NCI-H1105 treated with DMSO at 0.1 percent for 48 hours (cell line): ENCODE results near the gene DNASE1L2.
"Not testable (repeated sequence)": the region's sequence is repeated elsewhere in the genome, so short reads cannot be mapped to it uniquely, and the experiment has no call there.

Experiments used
- DNase-seq: peaks from one replicate; lab custom pipeline; 2025; lab: John Stamatoyannopoulos, UW

The DNASE1L2 gene

DNA sequence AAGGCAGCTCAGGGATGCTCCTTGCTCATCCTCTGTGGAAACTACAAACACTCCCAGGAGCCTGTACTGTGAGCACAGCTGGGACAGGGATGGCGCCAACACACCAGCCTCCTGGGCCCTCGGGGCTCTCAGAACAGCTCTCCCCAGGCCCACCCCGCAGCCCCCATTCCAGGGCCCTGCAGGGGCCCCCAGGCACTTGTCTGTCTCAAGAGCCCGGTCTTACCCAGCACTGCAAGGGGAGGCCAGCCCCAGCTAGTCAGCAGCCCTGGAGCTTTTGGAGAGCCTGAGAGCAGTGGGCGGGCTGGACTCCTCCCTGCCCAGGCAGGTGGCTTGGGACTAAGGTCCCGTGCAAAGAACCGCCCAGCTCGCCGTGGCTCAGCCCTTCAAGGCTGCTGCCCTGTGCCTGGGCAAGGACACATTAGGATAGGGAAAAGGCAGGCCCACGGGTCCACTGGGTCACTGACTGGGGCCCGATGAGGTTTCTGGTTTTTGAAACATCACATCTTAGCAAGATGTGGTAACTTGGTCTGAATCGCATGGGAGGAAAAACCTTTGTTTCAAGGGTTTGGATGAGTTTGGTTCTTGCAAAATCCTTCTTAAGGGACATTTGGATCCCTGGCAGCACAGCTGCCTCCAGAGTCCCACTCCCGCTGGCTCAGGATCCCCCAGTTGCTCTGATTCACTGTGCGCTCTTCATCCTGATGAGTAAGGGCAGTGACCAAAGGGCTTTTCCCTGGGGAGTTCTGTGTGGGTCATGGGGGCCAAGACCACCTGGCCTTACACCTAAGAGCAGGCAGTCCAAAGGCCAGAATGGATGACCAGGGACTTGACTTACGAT, 2.8 kb downstream of the DNASE1L2 start:
- no peak for DNase-seq

DNA sequence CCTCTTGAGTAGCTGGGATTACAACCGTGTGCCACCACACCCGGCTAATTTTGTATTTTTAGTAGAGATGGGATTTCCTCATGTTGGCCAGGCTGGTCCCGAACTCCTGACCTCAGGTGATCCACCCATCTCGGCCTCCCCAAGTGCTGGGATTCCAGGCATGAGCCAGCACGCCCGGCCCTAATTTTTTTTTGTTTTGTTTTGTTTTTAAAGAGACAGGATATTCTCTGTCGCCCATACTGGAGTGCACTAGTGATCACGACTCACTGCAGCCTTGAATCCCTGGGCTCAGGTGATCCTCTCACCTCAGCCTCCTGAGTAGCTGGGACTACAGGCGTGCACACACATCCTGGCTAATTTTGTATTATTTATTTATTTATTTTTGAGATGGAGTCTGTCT, 4.1 kb downstream of the DNASE1L2 start:
- not testable (repeated sequence) for DNase-seq

DNA sequence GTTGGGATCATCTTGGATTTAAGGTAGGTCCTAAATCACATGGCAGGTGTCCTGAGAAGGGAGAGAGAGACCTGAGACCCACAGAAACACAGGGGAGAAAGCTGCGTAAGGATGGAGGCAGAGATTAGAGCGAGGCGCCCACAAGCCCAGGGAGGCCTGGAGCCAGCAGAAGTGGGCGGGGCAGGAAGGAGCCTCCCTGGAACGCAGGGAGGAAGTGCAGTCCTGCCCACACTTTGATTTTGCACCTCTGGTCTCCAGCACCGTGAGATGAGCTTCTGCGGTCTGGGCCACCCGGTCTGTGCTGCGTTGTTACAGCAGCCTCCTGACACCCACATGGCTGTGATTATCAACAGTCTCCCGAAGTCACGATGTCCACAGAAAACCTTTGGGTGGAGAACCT, 6.4 kb downstream of the DNASE1L2 start:
- DNase-seq: no peak

DNA sequence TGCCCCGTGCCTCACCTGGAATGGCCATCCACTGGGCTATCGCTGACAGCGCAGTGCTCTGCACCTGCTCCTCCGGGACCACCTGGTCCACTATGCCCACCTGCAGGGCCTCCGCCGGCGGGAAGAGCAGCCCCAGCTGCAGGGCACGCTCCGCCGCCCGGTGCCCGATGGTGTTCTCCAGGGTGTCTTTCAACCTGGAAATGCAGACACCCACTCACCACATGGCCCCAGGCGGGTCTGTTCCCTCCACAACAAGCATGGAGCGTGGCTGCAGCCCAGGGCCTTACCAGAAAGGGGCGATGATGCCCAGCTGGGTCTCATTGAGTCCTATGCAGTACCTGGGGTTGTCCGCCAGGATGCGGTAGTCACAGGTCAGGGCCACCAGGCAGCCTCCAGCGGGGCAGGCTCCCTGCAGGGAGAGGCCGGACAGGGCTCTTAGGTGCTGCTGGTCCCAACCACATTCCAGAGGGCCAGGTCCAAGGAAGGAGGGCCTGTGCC, 6.8 kb downstream of the DNASE1L2 start:
- no peak for DNase-seq

DNA sequence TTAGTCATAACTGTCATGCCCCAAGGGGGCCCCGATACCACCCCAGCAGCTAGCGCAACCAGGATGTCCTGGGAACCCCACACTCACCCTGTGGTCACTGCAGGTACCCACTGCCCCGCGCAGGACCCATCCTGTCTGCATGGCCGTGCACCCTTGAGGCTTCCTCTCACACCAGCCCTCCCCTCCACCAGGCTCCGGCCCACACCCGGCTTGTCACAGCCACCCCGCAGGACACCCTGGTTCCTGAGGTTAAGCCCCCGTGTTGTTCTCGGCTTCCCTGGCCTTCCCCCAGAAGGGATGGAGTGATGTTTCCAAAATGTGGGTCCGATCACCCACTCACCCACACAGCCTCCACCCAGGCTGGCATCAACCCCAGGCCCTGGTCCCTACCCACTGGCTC, 7.5 kb downstream of the DNASE1L2 start:
- no peak for DNase-seq

DNA sequence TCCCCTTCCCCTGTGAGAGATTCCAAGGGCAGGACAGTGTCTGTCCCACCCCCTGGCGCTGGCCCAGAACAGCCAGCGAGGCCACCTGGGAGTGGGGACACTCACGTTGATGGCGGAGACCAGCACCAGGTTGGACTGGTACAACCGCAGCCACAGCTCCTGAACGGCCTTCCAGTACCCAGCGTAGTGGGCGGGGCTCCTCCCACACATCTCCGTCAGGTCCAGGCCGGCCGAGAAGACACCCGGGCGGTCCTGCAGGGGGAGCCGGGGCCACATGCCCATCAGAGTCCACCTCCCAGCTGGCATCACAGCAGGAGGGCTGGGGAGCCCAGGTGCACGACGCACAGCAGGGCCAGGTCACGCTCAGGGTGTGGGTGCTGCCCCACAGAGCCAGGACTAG, 8.1 kb downstream of the DNASE1L2 start:
- DNase-seq: no peak

DNA sequence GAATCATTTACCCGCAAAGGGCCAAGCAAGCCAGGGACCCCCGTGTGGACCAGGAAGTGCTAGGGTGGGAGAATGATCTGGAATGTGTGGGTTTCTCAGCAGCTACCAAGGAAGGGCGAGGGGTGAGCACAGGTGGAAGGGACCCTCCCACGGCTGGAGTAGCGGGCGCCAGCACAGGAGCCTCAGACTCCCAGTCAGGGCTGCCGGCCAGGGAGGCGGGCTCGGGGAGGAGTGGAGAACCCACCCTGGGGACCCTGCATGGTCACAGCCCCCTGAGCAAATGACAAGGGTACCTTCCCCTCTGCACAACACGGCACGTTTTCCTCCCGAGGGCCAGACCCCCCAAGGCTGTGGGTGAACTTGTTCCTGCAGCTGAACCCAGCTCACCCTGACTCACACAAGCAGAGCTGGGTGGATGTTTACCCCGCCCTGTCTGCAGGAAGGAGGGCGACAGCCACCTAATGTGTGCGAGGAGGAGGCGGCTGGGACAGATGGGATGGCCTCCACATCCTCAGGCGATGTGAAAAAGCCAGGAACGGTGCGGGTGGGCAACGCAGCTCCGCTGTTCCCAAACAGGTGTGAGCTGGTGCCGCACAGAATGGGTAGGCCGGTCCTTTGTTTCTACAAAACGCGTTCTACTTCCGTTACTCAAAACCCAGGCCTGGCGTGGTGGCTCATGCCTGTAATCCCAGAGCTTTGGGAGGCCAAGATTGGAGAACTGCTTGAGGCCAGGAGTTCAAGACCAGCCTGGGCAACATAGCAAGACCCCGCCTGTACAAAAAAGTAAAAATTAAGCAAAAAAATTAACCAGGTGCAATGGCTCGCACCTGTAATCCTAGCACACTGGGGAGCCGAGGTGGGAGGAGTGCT, 8.9 kb downstream of the DNASE1L2 start:
- no peak for DNase-seq

DNA sequence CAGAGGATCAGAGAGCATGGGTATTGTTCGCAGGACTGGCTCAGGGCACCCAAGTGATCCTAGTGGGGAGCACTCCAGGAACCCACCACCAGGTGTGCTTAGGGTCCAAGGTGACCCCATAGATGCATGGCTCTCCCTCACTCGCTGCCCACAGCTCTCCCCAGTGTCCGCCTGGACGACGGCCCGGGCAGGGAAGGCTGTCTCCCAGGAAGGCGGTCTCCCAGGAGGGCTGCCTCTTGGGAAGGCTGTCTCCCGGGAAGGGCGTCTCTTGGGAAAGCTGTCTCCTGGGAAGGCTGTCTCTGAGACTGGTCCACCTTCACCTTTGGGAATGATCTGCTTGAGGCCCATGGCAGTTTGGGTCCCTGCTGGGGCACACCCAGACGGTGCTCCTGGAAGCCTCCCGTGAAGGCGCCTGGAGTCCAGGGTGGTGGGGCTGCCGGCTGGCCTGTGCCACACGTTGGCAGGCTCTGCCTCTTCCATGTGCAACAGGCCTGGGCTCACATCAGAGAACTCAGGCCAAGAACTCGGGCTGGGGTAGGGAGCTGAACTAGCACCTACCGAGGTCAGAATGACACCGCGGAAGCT, 10.1 kb downstream of the DNASE1L2 start:
- no peak for DNase-seq

DNA sequence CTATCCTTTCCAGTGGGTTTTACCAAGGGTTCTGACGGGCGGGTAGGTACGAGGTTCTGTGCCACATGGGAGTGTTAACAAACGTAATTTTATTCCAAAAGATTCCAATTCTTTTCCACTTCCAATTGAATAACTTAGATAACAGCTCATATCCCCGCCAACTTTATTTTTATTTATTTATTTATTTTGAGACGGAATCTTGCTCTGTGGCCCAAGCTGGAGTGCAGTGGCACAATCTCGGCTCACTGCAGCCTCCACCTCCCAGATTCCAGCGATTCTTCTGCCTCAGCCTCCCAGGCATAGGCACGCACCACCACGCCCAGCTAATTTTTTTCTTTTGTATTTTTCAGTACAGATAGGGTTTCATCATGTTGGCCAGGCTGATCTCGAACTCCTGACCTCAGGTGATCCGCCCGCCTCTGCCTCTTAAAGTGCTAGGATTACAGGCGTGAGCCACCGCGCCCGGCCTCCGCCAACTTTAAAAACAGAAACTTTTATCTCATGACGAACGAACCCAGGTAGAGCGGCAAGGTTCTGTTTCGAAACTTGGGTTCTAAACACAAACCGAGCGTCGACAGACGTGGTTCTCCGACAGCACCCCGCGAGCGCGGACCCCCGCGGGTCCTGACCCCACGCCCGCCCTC, 14.5 kb downstream of the DNASE1L2 start:
- no peak for DNase-seq

DNA sequence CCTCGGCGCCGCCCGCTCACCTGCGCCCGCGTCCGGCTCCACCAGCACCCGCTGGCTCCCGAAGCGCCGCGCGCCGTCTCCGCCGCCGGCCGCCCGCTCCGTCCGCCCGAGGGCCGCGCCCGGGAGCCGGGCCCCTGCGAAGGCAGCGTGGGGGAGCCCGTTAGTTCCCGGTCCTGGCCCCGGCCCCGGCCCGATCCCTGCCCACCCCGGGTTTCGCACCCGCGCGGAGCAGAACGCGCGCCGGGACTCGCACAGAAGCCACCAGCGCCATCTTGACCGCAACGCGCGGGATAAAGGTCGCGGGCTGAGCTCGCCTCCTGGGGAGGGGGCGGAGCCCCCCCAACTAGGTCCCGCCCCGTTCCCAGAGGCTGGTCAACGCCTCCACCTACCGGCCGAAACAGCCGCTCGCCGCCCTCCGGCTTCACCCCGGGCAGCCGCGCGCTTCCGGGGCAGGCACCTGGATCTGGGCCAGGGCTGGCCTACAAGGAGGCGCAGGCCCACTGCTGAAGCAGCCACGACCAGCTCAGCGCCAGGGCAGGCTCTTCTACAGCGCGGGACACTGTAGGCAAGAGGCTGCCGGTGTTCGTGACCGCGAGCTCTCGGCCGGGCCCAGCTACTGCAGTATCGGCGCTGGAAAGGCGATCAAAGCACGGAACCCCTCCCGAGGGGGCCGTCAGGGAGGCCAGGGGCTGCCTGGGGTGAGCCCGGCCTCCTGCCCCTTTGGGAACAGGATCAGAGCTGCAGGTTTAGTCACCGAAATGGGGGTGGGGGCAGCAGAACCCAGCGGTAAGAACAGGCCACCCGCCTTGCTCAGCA, 15.3 kb downstream of the DNASE1L2 start, which contains the start of gene ECI1:
Gene ECI1 (minus strand): TSS at position 292 of the 816 bp plus-strand sequence. CDS start 21 bp downstream, at position 271.
- peak; percentile 77 for DNase-seq

DNA sequence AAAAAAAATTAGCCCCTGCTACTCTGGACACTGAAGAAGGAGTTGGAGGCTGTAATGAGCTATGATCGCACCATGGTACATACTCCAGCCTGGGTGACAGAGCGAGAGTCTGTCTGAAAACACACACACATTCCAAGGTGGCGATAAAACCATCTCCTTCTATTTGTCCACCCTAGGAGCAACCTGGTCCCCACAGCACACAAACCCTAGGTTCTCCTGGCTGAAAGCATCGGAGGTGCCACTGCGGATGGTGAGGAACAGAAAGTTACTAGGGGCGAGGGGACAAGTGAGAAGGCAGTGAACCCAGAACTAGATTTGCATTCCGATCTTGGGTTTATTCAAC, 16.5 kb downstream of the DNASE1L2 start:
- no peak for DNase-seq

DNA sequence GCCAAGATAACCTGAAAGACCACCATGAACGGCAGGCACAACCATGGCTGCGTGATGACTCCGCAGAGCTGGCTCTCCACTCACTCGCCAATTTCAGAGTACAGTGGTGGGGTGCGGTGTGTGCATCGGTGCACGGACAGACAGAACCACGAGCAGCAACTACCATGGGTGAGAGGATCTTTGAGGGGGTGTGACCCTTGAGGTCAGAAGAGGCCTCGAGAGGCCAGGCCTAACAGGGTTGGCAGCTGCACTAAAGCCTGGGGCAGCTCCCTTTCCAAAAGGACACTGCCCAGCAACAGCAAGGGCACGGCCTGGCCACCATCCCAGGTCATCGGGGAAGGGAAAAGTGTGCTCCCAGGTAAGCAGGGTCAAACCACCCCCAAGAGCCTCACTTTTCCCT, 17.0 kb downstream of the DNASE1L2 start:
- no peak for DNase-seq

DNA sequence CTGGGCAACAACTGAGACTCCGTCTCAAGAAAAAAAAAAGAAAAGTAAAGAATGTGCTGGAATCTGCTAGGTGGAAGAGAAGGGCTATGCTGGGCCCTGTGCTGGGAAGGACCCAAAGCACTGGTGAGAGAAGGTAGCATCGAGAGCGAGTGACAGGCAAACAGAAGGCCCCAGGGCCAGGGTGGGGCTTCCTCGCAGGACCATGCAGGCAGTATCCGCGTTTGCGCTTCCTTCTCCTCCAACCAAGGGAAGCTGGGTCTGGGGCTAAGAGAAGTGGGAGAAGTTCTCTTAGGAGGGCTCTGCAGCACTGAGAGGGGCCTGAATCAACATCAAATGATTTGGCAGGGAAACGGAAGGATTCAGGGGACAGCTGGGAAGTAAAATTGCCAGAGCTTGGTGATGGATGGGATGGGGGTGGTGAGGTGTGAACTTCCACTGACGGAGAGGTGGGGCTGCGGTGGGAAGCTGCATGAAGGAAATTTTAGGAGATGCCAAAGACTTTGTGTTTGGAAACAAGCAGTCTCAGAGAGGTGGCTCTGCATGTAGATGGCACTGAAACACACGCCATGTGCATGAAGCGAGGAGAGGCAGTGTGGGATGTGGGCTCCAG, 20.4 kb downstream of the DNASE1L2 start:
- DNase-seq: no peak

DNA sequence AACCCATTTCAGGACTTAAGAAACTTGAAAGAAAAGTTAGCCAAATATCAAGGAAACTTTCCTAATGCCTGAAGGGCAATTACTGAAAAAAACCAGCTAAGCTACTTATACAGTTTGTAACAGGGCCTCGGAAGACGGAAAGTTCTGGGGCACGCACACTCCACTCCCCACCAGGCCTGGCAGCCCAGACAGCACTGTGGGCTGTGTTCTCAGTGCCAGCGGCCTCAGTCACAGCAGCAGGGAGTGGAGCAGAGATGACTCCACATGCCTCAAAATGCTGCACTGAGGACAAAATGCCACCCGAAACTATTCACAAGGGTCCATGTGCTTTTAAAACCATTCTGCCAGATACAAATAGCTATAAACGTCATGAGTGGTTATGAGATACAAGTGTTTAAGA, 21.5 kb downstream of the DNASE1L2 start:
- no peak for DNase-seq

DNA sequence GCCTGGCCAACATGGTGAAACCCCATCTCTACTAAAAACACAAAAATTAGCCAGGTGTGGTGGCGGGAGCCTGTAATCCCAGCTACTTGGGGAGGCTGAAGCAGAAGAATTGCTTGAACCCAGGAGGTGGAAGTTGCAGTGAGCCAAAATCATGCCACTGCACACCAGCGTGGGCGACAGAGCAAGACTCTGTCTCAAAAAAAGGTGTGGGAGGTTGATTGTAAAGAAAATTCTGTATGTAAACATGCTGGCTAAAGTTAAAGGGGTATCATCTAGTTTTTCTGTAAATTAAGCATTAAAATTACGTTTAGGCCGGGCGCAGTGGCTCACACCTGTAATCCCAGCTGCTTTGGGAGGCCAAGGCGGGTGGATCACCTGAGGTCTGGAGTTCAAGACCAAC, 22.3 kb downstream of the DNASE1L2 start:
- not testable (repeated sequence) for DNase-seq

DNA sequence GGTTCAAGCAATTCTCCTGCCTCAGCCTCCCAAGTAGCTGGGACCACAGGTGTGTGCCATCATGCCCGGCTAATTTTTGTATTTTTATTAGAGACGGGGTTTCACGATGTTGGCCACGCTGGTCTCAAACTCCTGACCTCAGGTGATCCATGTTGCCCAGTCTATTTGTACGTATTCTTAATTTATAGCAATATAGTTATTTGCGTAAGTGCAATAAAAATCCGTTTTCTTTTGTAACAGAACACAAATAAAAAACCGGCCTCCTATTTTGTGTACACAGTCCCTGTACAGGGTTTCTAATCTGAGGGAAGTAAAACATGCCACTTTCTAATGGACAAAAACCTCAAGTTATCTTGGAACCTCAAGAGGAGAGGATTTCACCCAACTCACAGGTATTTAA, 24.0 kb downstream of the DNASE1L2 start:
- DNase-seq: no peak

DNA sequence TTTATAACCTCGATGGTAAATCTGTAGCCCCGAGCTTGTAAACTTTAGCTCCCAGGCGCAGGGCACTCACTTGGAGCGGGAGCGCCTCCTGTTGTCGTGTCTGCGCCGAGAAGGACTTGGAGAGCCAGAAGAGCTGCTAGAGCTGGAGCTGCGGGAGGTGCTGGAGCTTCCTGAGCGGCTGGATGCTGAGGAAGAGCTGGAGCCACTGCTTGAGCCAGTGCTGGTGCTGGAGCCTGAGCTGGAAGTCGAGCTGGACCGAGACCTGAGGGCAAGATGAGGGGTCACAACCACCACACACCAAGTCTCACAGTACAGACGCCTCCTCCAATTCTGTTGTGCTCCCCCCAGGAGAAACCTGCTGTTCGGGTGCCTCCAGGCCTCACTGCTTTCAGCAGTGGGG, 26.8 kb downstream of the DNASE1L2 start:
- not testable (repeated sequence) for DNase-seq

DNA sequence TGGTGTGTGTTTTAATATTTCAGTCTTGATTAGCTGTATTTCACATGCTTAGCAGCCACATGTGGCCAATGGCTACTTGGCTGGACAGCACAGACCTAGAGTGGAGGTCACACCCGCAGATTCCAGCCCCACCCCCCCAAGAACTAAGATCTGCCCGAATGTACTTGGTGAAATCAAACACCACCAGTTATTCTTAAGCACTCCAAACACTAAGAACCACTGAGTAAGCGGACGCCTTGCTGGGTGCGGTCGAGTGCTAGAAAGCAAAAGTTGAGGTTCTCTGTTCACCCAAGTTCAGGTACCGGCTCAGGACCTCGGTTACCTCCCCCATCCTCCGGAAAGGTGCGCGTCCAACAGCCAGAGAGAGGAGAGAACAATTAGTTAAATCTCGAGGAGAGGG, 30.6 kb downstream of the DNASE1L2 start:
- DNase-seq: not testable (repeated sequence)

DNA sequence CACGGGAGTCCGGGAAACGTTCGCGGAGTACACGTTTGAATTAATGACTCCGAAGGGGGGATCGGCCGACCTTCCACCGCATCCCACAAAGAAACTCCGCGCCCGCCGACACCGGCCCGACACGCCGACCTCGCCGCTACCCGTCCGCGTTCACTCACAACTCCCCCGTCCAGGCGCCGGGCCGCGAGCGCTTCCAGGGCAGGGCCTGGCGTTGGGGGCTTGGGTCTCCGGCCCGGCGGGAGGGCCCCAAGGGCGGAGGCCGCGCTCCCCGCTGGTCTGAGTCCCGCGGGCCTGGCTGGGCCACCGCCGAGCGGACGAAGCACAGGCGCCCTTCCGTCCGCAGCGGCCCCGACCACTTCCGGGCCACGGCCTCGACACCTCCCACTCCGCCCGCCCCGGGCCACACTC, 31.3 kb downstream of the DNASE1L2 start:
- DNase-seq: peak; percentile 19

DNA sequence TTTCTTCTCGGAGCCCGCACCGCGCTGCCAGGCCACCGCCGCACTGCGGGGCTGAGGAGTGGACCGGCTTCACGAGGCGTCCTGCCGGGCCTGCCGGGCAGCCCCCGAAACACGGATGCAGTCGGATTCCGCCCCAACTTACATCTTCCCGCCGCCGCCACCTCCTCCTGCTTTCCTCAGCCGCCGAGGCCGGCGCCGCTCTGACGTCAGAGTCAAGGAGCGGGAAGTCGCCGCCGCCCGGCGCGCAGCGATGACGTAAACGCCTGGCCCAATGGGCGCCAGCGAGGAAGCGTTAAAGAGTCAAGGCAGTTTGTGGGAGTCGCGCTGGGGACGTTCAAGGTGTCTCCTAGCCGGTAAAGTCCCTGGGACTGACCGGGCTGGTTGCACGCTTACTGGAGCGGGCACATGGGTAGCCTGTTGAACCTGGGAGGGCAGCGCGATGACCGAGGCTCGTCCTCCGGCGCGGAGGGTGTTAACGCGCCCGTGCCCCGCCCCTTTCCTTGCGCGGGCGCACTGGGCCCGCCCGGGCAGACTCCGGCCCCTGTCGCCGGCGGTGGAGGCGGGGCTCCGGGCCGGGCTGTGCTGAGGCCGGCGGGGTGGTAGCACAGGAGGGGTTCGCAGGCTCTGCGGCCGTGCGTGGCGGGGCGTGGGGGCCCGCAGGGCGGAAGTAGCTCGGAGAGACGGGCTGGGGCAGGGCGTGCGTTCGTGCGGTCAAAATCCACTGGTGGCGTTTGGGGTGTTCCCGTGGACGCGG, 31.8 kb downstream of the DNASE1L2 start, which contains the start of gene RNPS1:
Gene RNPS1 (minus strand): TSS at position 214 of the 754 bp plus-strand sequence. CDS start 3,483 bp downstream, outside the sequence.
- DNase-seq: peak; percentile 79
